HG03025 (cell line): ENCODE measurements around the gene NINL.
"Not testable (repeated sequence)": the region's sequence is repeated elsewhere in the genome, so short reads cannot be mapped to it uniquely, and the experiment has no call there.

Experiments
- ATAC-seq: cut with Tn5 transposase; IDR thresholded peaks from one replicate; pipeline ENCODE4 v1.9.1; 2021; ENCODE audit warnings: mild to moderate bottlenecking, moderate library complexity; ENCODE audit not compliant: unreplicated experiment, low FRiP score

The NINL gene

DNA sequence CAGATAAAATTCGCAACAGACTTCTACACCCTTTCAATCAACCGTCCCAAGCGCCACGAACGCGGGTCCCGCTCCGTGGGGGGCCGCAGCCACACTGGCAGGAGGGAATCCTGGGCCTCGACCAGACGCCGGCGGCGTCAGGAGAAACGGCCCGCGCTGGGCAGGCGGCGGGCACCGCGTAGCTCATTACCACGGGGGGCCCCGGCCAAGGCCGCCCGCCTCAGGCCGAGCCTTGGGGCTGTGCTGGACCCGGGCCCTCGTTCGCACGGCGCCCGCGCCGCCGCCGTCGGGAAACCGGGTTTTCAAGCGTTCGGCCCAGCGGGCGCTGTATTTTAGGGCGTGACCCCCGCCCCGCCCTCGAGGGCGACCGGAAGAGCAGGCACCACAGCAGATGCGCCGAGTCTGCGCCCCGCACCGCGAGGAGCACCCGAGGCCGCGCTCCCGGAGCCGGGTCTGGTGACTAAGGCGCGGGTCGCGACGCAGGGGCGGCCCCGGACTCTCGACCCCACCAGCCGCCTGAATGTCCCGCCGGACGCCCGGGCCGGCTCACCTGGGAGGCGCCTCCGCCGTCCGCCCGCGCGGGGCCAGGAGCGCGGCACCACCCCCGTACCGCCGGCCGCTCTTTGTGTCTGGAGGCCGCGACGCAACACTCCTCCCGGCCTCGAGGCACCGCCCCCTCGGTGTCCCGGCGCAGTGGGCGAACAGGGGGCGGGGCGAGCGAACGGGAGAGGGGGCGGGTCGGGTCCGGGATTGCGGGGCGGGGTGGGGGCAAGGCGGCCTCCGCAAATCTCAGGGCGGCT is at the start of gene NINL:
NINL (minus strand) TSS at position 627 of the 800 bp plus-strand sequence. CDS start 58,944 bp downstream, outside the sequence.
- no peak for ATAC-seq

DNA sequence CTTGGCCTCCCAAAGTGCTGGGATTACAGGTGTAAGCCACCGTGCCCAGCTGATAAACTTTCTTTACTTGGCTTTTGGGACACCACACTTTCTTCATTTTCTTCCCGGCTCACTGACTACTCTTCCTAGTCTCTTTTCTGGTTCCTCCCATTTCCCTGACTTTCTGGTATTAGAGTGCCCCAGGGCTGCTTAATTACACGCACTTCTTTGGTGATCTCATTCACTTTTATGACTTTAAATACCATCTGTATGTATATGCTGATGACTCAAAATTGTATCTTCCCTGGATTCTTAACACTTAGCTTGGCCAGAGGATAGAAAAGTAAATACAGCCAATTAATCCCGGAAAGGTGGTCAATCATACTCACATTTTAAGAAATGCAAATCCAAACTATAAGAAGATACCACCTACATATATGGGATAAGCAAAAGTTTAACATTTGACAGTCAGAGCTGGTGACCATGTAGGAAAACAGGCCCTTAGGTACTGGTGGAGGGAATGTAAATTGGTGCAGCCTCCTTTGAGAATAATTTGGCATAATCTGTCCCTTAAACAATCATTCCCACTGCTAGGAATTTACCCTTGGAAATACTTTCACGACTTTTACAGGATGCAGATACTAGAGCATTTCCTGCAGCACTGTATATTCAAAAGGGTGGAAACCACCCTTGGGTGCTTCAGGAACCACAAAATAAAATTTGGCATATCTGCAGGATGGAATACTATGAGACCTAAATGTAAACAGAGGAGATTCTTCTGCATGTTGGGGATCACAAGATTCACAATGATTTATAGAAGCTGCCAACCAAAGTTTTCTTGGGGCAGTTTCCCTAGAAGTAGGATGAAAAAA is 47.8 kb upstream of the NINL start:
- no peak for ATAC-seq

DNA sequence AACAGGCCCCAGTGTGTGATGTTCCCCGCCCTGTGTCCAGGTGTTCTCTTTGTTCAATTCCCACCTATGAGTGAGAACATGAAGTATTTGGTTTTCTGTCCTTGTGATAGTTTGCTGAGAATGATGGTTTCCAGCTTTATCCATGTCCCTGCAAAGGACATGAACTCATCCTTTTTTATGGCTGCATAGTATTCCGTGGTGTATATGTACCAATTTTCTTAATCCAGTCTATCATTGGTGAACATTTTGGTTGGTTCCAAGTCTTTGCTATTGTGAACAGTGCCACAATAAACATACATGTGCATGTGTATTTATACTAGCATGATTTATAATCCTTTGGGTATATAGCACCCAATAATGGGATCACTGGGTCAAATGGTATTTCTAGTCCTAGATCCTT is 45.3 kb upstream of the NINL start:
- not testable (repeated sequence) for ATAC-seq

GRCh38 chr20:25629816-25630499 is 44.6 kb upstream of the NINL start:
- no peak for ATAC-seq

DNA sequence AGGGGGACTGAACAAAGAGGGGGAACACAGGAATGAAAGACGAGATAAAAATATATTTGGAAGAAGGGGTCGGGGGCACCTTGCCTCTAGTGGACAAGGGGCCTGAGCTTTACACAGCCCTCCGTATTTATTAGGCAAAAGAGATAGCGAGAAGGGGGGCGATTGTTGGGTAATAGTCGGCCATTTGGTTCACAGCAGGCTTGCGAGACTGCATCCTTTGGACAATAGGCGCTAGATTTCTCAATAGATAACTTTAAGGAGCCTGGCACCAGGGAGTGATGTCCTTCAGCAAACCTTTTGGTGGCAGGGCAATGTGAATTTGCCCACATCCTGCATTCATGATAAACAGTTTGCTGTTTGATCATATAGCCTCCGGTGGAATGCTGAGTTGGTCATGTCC is 41.4 kb upstream of the NINL start:
- no peak for ATAC-seq

DNA sequence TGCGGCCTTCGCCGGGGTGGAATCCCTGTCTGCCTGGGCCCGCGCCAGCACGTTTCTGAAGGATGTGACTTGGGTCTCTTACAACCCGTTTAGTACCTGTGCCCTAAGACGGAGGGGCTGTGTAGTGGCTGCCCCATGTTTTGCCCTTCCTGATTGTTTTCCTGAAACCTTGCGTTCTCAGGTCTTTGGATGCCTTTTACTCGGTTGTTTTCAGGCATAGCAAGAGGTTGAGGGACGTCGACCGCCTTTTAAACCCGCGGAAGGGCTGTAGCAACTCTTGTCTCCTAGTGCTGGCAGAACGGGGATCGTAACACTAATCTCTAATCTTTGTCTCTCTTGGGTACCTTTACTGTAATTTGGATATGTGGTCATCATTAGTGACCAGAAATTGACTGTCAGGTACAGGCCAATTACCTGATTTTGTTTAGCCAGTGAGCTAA is 39.2 kb upstream of the NINL start:
- ATAC-seq = no peak

DNA sequence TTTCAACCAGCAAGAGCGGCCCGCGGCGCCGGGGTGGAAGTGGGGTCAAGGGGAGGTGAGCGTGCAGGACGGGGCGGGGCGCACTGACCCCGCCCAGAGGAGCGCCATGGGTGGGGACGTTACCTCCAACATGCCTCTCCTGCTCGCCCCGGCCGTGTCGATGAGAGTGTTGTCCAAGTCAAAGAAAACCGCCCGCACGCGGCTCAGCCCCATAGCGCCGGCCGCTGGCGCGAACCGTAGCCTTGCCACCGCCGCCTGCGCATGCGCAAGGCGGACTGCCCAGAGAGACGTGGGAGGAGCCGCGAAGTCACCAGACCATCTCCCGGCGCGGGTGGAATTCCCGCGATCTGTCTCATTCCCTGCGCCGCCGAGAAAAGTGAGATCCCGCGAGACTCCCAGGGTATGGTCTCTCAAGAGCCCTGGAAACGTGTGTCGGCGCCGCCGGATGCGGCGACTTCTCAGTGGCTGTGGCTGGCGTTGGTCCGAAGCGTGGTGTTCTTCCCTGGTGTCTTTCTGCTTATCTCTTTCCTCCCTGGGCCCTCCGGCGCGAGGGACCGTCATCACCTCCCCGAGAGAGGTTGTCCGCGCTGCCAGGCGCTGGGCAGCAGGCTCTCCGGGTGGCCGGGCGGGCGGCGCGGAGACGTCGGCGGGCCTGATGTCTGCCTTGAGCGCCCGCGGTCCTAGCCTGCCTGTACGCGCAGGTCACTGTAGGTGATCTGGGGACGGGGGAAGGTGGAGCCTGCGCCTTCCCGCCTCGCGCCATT is 38.6 kb upstream of the NINL start, which contains the start of gene NANP:
NANP (minus strand) TSS at position 279 of the 764 bp plus-strand sequence; CDS start at position 213, 66 bp downstream.
- ATAC-seq = peak; percentile 87

DNA sequence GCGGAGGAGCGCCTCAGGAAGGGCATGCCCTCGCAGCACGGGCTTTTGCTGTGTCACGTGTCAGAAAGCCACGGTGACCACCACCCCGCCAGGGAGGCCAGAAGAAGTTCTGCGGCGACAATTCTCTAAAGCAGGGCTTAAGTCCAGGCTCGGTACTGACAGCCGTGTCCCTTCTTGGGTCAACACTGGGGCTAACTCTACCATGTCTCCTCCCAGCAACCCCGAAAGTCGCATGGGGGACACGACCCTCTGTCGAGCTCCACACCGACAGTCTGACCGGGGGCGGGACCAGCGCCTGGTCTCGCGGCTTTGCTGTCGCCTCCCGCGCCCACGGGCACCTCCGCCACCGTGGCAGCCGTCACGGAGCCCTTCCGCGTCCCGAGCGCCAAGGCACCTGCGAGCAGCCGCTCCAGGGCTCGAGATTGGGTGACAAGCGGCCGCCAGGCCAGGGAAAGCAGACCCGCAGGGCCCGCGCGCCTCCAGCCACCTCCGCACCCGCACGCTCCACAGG is 37.9 kb upstream of the NINL start:
- peak; percentile 25 for ATAC-seq

DNA sequence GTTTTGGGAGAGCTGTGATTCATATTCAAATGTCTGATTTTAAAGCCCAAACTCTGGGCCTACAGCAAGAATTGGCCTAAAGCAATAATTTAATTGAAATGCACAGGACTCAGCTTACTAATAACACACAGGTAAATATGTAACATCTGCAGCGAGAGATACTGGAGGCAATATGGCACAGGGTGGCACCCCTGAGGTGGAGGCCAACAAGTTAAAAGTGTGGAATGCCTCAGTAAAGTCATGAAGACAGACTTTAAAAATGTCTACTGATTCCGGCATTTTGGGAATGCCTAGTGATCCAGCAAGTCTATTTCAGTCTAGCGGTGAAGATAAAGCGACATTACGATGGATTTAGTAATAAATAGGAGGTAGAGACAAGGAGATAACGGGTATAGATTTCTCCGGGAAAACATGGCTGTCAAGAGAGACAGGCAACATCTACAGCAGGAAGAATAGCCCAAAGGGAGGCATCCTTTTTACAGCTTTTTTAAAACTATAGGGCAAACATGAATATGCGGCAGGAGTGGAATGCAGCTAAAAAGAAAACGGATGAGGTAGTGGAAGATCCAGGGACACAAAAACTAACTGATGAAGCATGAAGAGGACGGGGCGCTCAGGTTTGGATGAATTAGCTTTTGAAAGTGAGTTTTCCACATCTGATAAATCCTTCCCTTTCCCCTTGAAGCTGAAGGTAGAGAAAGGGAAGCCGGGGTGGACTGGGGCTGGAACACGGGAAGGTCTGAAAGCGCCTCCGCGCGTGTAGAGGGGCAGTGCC is 37.3 kb upstream of the NINL start:
- ATAC-seq = no peak

GRCh38 chr20:25622049-25622448 is 36.7 kb upstream of the NINL start:
- ATAC-seq = no peak

DNA sequence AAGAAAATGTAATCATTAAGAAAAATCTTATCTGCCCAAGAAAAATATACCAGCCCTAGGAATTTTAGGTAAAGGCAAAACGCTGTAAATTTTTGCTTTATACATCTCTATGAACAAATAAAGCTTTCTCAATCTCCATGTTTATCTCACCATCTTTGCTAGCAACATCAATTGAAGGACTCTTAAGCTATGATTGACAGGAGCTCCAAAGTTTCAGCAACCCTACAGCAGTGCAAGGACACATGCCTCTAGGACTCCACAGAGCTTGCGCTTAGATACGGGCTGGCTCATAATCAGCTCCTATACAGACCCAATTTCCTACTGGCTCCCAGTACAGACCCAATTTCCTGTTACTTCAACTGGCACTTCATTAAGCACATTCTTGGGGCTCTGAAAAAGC is 34.2 kb upstream of the NINL start:
- ATAC-seq = no peak

DNA sequence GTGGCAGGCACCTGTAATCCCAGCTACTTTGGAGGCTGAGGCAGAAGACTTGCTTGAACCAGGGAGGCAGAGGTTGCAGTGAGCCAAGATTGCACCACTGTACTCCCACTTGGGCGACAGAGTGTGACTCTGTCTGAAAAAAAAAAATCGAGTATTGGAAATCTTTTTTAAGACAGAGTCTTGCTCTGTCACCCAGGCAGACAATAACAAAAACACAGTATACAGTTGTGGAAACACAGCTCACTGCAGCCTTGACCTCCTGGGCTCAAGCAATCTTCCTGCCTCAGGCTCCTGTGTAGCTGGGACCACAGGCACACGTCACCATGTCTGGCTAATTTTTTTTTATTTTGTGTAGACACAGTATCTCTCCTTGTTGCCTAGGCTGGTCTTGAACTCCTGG is 23.4 kb upstream of the NINL start:
- no peak for ATAC-seq

DNA sequence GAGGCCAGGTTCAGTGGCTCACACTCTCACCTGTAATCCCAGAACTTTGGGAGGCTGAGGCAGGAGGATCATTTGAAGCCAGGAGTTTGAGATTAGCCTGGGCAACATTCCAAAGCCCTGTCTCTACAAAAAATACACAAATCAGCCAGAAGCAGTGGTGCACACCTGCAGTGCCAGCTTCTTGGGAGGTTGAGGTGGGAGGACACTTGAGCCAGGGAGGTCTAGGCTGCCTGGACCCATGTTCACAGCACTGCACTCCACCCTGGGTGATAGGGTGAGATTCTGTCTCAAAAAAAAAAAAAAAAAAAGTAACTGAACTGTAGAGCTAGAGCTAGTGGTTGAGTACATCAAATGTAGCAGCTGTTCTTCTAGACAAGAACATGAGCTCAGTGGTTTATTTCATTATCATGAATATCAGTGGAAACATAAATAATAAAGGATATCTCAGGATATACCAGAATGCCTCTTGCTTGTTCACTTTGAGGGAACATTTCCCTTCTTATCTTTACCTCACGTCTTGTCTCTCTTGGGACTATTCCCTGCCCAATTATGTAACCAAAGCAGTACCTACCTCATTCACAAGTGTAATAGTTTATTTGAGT is 20.9 kb upstream of the NINL start:
- ATAC-seq = no peak

- ATAC-seq = no peak
Observed at GRCh38 chr20:25605148-25605547, 19.8 kb upstream of the NINL start.

GRCh38 chr20:25604611-25605010 is 19.3 kb upstream of the NINL start:
- ATAC-seq = no peak

DNA sequence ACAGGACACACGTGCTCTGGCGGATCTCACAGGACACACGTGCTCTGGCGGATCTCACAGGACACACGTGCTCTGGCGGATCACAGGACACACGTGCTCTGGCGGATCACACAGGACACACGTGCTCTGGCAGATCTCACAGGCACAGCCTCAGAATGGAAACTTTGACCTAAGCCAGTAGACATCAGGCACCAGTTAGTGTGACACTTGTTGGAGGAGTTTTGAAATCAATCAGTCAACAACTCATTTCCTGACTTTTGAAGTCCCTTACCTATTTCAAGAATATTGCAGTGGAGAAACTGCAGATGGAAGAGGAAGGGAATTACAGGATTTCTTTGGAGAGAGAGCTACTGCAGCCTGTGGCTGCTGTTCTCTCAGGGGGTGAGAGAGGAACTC is 17.6 kb upstream of the NINL start:
- ATAC-seq = not testable (repeated sequence)

- ATAC-seq = not testable (repeated sequence)
Observed at GRCh38 chr20:25602191-25602913, 17.0 kb upstream of the NINL start.

- ATAC-seq = no peak
Observed at GRCh38 chr20:25601659-25602058, 16.3 kb upstream of the NINL start.
